Neuron (in vitro differentiated cells): ENCODE measurements around the gene PIGB.
"Not testable (repeated sequence)": the region's sequence is repeated elsewhere in the genome, so short reads cannot be mapped to it uniquely, and the experiment has no call there.

Experiments
- H2AFZ ChIP-seq: one replicate; pipeline ENCODE4 v1.6.1; 2013; ENCODE audit warnings: low read depth, mild to moderate bottlenecking, inconsistent platforms, low read length, moderate library complexity
- H3K27me3 ChIP-seq: one replicate; pipeline ENCODE4 v1.6.1; 2013; ENCODE audit warnings: low read length; ENCODE audit not compliant: insufficient read depth
- H3K36me3 ChIP-seq: one replicate; pipeline ENCODE4 v1.6.1; 2013; ENCODE audit warnings: low read length; ENCODE audit not compliant: insufficient read depth
- H3K4me1 ChIP-seq: one replicate; pipeline ENCODE4 v1.6.1; 2013; ENCODE audit warnings: low read length; ENCODE audit not compliant: insufficient read depth
- H3K4me3 ChIP-seq: 2 replicates; pipeline ENCODE4 v1.5.1; 2013; ENCODE audit warnings: mild to moderate bottlenecking, low read length, moderate library complexity
- H3K9me3 ChIP-seq: one replicate; pipeline ENCODE4 v1.6.1; 2013; ENCODE audit warnings: low read length

The PIGB gene

DNA sequence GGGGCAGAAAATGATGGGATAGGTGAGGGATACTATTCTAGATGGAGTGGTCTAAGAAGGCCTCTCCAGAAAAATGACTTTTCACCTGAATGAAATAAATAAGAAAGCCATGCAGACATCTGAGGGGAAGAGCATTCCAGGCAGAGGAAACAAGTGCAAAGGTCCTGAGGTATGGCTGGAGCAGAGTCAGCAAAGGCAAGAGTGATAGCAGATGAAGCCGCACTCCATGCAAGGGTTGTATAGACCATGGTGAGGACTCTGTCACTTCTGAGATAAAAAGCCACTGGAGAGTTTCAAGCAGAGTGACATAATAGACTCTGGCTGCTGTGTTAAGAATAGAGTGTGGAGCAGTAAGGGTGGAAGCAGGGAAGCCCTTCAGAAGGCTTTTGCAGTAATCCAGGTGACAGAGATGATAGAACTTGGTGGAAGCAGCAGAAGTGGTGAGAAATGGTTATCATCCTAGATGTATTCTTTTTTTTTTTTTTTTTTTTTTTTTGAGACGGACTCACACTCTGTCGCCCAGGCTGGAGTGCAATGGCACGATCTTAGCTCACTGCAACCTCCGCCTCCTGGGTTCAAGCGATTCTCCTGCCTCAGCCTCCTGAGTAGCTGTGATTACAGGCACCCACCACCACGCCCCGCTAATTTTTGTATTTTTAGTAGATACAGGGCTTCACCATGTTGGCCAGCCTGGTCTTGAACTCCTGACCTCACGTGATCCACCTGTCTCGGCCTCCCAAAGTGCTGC, 32.4 kb upstream of the PIGB start:
- H3K9me3 ChIP-seq, H2AFZ ChIP-seq, H3K36me3 ChIP-seq, H3K27me3 ChIP-seq, H3K4me3 ChIP-seq: not testable (repeated sequence)
- peaks cover 12% of the 10 kb centered on the region for H3K4me1 ChIP-seq

DNA sequence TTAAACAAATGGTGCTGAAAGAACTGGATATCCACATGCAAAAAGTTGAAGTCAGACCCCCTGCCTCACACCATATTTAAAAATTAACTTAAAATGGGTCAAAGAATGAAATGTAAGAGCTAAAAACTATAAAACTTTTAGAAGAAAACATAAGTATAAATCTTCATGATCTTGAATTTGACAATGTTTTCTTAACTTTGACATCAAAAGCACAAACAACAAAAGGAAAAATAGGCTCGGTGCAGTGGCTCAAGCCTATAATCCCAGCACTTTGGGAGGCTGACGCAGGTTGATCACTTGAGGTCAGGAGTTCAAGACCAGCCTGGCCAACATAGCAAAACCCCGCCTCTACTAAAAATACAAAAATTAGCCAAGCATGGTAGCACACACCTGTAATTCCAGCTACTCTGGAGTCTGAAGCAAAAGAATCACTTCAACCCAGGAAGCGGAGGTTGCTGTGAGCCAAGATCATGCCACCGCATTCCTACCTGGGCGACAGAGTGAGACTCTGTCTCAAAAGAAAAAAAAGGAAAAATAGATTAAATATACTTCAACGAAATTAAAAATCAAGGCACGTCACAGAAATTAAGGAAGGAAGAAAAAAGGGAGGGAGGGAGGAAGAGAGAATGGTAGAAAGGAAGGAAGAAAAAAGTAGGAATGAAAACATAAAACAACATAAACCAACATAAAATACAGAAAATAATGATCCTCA, 30.9 kb upstream of the PIGB start:
- Histone ChIP-seq H3K36me3 (no peaks in the 10 kb centered on the region), H3K4me3 (peak overlapping the region; percentile 75), H2AFZ (peak overlapping the region; percentile 100), H3K4me1 (peaks cover 12% of the 10 kb centered on the region), H3K27me3 (no peaks in the 10 kb centered on the region), H3K9me3 (no peaks in the 10 kb centered on the region)

DNA sequence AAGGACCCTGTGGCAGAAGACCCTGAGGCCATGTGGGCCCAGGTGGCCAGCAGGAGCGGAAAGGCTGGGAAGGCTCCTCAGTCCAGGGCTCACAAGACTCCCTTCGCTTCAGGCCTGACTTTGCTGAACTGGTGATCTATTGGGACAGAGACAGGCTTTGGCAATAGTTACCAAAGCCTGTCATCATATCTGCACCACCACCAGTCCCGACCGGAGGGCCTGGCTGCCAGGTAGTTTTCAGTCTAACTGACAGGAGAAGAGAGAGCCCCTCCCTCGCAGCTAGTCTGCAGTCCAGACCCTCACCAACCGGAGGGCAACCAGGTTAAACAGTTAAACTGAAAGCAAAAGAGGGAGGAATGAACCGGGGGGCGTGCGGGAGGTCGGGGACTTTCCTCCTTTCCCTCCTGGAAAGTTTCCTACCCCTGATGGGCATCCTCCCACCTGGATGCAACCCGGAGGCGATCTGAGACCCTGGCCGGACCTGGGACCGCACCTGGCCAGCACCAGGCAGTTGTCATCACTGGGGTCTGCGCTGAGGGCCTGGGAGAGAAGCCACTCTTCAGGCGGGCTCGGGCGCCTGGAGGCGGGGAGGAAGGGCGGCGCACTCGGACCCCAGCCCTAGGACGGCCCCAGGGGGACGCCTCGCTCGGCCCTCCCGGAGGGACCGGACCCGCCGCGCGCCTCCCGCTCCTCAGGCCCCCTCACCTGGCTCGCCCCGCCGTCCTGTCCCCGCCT, 29.8 kb upstream of the PIGB start:
- Histone ChIP-seq H3K27me3 (no peaks in the 10 kb centered on the region), H3K4me1 (peaks cover 12% of the 10 kb centered on the region), H3K4me3 (peak overlapping the region; percentile 75), H3K9me3 (no peaks in the 10 kb centered on the region), H2AFZ (peak overlapping the region; percentile 100), H3K36me3 (no peaks in the 10 kb centered on the region)

DNA sequence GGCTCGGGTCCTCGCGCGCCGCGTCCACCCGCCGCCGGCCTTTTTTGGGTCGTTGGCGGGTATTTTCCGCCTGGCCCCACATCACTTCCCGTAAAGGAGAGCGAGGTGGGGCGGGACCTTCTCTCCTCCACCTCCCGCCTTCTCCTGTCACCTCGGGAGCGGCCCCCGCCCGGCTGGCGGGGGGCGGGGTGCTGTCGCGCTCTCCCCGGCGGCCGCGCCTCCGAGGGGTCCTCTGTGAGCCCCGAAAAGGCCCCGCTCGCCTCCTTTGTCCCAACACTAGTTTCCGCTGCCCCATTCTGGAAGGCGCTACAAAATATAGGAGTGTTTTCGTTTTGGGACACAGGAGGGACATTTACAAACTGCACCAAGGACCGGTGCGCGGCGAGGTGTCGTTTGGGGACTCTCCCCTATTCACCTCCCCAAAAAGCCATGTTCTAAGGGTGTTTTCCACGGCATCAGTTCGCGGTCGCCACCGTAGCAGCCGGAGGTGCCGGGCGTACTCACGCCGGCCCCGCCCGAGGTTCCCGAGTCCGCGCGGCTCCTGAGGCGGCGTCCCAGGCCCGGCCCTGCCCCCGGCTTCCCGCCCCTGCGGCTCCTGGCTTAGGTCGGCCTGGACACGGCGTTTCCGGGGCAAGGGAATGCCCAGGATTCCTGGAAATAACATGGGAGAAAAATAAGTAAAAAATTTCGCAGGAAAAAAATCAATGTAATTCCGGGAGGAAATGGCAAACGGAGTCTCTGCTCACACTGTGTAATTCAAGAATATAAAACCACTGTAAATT, 29.1 kb upstream of the PIGB start, which contains the start of gene RAB27A:
Gene RAB27A, minus strand, starts transcription at position 68 of the 782 bp plus-strand sequence. CDS start 54,879 bp downstream, outside the sequence.
- peak within 1 kb of the TSS; percentile 75 for H3K4me3 ChIP-seq
- no peaks in the 10 kb centered on the region for H3K9me3 ChIP-seq
- peak within 1 kb of the TSS; percentile 100 for H2AFZ ChIP-seq
- no peaks in the 10 kb centered on the region for H3K27me3 ChIP-seq
- no peaks in the 10 kb centered on the region for H3K36me3 ChIP-seq
- H3K4me1 ChIP-seq, result peaks cover 12% of the 10 kb centered on the region

DNA sequence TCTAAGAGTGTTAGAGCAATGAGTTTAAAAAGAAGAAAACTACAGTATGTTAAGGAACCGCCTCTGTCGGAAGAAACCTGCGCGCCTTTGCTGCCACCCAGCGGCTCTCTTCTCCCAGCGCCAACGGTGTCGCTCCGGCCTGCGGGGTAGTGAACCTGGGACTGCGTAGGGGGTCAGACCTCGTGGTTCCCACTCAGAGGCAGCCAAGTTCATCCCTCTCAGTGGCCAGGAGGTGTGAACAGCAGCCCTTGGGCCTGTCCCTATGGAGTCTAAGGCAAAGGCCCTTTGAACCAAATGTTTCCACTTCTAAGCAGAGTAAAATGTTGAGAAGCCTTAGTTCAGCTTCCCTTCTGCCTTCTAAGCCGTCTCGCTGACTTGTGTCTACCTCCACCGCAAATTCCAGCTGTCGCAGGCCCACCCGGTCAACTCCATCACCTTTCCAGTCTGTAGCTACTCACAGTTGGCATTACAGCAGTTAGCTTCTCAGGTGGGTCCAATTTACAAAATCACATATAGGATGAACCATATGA, 28.4 kb upstream of the PIGB start:
- Histone ChIP-seq H3K4me1 (peaks cover 12% of the 10 kb centered on the region), H2AFZ (peak overlapping the region; percentile 100), H3K9me3 (no peaks in the 10 kb centered on the region), H3K27me3 (no peaks in the 10 kb centered on the region), H3K4me3 (peak overlapping the region; percentile 75), H3K36me3 (no peaks in the 10 kb centered on the region)

DNA sequence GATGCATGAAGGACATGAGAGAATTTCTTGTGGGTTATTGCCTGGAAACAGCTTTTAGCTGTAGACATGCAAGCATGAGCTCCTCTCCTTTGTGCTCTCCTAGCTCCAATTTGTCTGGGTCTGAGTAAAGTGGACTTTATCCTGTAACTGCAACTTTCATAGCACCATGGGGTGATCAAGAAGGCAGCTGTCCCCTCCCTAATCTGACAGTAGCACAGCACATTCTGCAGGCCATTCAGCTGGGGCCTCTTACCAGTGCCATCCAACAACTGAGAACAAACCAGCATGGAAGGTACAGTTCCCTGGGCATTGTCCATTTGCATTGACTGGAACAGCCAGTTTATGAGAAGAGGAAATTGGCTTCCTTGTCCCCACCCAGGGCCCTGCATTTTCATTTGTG, 21.7 kb upstream of the PIGB start:
- H2AFZ ChIP-seq, result no peak overlapping the region
- H3K27me3 ChIP-seq, result no peaks in the 10 kb centered on the region
- peaks cover 2% of the 10 kb centered on the region for H3K9me3 ChIP-seq
- no peaks in the 10 kb centered on the region for H3K36me3 ChIP-seq
- no peak overlapping the region for H3K4me3 ChIP-seq
- H3K4me1 ChIP-seq, result no peaks in the 10 kb centered on the region

DNA sequence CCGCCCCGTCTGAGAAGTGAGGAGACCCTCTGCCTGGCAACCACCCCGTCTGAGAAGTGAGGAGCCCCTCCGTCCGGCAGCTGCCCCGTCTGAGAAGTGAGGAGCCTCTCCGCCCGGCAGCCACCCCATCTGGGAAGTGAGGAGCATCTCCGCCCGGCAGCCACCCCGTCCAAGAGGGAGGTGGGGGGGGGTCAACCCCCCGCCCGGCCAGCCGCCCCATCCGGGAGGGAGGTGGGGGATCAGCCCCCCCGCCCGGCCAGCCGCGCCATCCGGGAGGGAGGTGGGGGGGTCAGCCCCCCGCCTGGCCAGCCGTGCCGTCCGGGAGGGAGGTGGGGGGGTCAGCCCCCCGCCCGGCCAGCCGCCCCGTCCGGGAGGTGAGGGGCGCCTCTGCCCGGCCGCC, 16.2 kb upstream of the PIGB start:
- not testable (repeated sequence) for H3K9me3 ChIP-seq, H3K4me1 ChIP-seq, H3K4me3 ChIP-seq, H2AFZ ChIP-seq, H3K36me3 ChIP-seq, H3K27me3 ChIP-seq

DNA sequence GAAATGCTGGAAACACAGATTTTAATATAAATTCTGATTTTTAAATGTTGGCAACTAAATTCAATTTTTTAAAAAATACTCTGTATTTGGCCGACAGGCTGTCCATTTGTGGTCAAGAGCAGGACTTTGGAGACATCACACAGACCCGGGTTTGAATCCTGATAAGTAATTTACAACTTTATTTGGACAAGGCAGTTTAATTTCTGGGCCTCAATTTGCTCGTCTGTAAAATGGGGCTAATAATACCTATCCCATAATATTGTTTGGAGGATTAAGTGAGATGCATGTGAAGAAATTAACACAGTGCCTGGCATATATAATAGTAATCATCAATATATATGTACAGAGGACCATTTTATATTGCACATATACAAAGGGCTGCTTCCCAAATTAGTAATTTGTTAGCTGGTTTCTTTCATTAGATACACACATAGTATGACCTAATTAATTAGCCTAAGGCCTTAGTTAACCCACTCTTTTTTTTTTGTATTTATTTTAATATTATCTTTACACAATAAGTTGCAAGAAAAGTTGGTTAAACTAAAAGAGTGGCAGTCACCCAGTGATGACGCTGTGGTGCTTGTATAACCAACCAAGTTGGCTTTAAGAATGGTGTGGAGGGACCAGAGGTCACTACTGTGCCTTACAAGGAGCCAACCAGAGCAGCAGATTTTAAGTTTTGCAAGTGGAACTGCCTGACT, 665 bp downstream of the PIGB start:
- peak overlapping the region; percentile 62 for H3K4me3 ChIP-seq
- H3K4me1 ChIP-seq, result peaks cover 2% of the 10 kb centered on the region
- H3K9me3 ChIP-seq, result no peaks in the 10 kb centered on the region
- H2AFZ ChIP-seq, result peak overlapping the region; percentile 29
- H3K36me3 ChIP-seq, result no peaks in the 10 kb centered on the region
- no peaks in the 10 kb centered on the region for H3K27me3 ChIP-seq

DNA sequence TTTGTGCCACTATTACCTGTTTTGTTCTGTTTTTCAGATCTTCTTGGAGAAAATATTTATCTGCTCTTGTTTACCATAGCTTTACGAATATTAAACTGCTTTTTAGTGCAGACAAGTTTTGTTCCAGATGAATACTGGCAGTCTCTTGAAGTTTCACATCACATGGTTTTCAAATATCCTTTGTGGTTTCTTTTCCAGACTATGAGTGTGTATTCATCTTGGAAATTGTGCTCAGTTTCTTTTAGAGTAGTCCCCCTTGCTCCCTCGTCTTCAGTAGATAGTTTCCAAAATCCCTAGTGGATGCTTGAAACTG, 1.2 kb downstream of the PIGB start:
- Histone ChIP-seq H3K9me3 (no peaks in the 10 kb centered on the region), H3K4me1 (peaks cover 2% of the 10 kb centered on the region), H3K4me3 (no peak overlapping the region), H3K36me3 (no peaks in the 10 kb centered on the region), H2AFZ (no peak overlapping the region), H3K27me3 (no peaks in the 10 kb centered on the region)

DNA sequence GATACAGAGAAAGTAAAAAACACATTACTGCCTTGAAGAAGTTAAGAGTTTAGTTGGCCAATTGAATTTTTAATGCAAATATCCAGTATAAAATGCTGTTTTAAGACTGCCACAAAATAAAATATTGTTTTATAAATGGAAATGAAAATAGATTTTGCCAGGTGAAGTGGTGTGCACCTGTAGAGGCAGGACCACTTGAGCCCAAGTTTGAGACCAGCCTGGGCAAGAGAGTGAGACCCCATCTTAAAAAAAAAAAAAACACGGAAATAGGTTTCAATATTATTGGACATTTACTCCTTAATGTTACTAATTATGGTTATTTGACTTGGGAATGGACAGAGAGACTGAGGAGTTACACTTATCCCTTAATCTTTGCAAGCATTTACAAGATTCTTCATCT, 1.9 kb downstream of the PIGB start:
- Histone ChIP-seq H3K27me3 (no peaks in the 10 kb centered on the region), H3K36me3 (no peaks in the 10 kb centered on the region), H3K4me1 (peaks cover 2% of the 10 kb centered on the region), H3K4me3 (no peak overlapping the region), H2AFZ (no peak overlapping the region), H3K9me3 (no peaks in the 10 kb centered on the region)

DNA sequence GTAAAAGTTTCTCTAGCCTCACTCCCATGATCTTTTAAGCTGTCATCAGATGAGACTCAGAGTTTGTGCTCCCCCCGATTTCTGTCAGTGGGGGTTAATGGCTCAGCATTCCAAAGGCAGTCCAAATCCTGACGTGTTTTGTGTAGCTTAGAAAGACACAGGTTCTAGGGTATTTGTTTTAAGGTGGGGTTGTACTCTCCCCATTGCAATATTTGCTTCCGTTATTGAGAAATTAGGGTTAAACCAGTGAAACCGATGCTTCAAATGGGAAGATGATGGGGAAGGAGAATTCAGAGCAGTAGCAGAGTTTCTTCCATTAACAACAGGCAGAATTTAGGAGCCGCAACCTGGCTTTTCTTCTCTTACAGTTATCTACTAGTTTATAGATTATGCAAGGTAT, 3.4 kb downstream of the PIGB start:
- Histone ChIP-seq H3K4me3 (no peak overlapping the region), H3K4me1 (peaks cover 2% of the 10 kb centered on the region), H2AFZ (no peak overlapping the region), H3K36me3 (no peaks in the 10 kb centered on the region), H3K9me3 (no peaks in the 10 kb centered on the region), H3K27me3 (no peaks in the 10 kb centered on the region)

DNA sequence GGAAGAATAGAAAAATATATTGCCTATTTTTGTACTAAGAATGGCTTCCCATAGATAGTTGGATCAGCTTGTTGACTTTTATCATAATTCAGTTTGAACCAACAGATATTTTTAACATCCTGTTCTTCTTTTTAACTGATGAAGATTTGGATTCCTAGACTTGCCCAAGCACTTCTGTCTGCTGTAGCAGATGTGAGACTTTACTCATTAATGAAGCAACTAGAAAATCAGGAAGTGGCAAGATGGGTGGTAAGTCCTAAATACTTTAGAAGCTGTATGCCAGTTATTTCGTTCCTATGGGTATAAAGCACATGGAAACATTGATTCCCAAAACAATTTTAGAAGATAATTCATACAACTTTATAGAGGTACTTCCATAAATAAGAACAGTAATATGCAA, 8.4 kb downstream of the PIGB start:
- H3K4me3 ChIP-seq, result no peak overlapping the region
- H3K27me3 ChIP-seq, result no peaks in the 10 kb centered on the region
- H2AFZ ChIP-seq, result no peak overlapping the region
- no peaks in the 10 kb centered on the region for H3K9me3 ChIP-seq
- H3K36me3 ChIP-seq, result no peaks in the 10 kb centered on the region
- no peaks in the 10 kb centered on the region for H3K4me1 ChIP-seq
